Activated CD4-positive, alpha-beta T cell treated with anti-CD3 and anti-CD28 coated beads for 4 hours (primary cell): ENCODE results near the gene TNFSF12.
A peak's percentile ranks its signal among the peaks of the same experiment; 100 is the strongest.

Experiments
- DNase-seq, 2 donors: peaks; one replicate each; pipeline ENCODE4 v3.0.0-alpha.2; 2020

Gene TNFSF12

DNA sequence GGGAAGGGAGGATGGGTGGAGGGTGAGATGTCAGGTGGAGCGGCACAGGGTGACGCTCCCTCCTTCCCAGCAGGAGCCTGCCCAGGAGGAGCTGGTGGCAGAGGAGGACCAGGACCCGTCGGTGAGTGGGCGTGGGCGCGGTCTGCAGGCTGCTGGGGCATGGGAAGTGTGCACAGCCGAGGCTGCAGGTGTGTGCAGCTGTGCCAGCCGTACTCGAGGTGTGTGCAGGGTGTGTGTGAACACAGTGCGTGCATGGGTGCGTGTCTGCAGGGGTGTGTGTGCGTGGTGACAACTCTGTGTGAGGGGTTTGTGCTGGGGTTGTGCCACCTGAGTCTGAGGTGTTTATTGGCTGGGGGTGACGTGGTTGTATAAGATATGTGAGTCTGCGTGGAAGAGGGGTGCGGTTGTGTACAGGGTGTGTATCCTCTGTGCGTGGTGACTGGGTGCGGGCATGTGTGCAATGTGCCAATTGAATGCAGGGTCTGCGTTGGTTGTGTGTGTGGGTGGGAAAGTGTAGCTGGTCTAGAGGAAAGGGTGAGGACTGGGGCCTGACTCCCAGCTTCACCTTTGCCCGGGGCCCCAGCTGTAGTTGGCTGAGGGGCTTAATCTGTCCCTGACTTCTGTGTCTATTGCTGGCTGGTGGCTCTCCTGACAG, 670 bp downstream of the TNFSF12 start:
- peak; percentile 33 to 45 for DNase-seq

DNA sequence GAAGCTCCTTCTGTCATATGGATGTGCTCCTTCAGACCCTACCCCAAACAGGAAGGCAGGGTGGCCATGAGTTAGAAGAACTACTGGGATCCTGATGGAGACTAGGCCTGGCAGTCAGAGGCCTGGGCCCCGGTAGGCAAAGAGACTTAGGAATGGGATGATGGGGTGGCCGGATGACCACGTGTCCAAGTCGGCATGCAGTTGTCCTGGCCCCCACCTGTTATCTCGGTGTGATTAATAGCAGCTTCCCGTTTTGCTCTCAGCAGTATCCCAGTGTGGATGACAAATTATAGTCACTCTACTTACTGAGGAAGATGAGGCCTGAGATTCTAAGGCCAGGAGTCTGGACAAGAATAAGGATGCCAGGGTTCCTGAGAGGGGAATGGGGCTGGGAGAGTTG, 1.5 kb downstream of the TNFSF12 start:
- no peak for DNase-seq

DNA sequence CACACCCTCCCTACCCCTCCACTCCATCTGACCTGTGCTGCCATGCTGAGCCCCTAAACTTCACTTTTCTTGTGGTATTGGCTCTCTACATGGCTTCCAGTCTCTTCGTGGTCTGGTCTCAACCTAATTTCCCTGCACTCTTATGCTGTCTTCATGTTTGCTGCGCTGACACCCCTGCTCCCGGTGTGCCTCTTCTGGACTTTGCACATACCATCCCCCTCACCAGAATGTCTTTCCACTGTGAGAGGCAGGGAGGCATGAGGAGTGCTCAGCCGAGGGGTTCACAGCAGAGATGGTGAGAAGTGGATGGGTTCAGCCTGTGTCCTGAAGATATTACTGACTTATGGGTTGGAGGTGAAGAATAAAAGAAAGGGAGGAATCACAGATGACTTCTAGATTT, 2.5 kb downstream of the TNFSF12 start:
- DNase-seq = no peak

DNA sequence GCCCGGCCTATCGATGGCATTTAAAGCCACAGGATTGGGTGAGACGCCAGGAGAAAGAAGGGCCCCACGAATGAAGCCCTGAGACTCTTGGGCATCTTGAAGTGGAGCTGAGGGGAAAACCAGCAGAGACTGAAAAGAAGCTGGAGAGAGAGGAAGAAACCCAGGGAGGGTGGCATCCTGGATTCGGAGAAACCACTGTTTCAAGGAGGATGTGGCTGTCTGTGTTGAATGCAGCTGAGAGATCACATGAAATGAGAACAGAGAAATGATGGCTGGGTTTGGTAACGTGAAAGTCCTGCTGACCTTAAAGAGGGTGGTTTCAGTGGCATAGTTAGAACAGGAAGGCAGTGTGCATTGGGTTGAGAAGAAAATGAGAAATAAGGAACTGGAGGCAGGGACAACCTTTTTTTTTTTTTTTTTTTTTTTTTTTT, 3.8 kb downstream of the TNFSF12 start:
- DNase-seq = no peak

DNA sequence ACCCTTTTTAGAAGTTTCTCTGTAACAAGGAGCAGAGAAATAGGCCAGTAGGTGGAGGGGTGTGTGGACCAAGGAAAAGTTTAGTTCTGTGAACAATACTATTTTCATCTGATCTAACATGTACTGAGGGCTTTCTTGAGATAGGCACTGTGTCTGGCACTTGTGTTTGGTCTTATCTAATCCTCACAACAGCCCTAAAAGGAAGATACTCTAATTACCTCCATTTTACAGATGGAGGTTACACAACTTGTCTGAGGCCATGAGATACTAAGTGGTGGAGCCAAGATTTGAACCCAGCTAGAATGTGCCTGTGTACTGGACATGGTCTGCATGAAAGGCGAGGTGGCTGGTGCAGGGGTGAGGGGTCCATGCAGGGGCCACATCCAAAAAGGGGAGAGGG, 4.5 kb downstream of the TNFSF12 start:
- no peak for DNase-seq

DNA sequence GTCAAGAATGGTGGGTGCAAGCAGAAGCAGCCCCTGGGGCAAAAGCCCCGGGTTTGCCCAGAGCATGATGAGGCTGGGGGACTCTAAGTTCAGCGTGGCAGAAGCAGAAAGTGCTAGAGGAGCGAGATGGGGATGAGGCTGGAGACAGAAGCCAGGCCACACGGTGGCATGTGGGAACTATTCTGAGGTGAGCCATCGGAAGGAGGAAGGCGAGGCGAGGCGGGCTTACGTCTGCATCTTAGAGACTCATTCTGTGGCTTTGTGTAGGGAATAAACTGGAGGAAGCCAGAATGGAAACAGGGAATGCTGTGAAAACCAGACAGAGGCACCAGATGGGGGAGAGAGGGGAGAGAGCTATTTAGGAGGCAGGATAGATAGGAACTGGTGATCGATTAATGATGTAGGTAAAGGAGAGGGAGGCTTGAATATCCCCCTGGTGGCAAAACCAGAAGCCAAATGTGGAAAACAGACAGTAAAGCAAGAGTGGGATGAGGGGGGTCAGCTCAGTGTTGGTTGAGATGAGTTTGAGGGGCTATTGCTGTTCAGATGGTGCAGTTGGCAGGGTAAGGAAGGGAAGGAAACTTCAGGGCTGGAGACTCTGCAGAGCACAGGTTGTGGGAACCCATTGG, 6.6 kb downstream of the TNFSF12 start:
- no peak for DNase-seq

DNA sequence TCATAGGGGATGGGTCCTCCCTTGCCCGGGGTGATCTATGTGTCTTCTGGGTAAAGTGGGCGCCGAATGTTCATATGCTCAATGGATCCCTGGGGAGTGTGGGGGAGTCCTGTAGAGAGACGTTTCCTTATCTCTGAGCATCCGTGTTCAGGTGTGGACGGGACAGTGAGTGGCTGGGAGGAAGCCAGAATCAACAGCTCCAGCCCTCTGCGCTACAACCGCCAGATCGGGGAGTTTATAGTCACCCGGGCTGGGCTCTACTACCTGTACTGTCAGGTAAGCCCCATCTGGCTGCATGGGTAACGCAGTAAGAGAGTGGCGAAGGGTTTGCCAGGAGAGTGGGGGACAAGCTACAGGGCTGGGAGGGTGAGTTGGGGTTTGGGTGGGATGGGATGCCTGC, 7.8 kb downstream of the TNFSF12 start:
- DNase-seq = no peak

DNA sequence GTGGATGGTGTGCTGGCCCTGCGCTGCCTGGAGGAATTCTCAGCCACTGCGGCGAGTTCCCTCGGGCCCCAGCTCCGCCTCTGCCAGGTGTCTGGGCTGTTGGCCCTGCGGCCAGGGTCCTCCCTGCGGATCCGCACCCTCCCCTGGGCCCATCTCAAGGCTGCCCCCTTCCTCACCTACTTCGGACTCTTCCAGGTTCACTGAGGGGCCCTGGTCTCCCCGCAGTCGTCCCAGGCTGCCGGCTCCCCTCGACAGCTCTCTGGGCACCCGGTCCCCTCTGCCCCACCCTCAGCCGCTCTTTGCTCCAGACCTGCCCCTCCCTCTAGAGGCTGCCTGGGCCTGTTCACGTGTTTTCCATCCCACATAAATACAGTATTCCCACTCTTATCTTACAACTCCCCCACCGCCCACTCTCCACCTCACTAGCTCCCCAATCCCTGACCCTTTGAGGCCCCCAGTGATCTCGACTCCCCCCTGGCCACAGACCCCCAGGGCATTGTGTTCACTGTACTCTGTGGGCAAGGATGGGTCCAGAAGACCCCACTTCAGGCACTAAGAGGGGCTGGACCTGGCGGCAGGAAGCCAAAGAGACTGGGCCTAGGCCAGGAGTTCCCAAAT, 8.4 kb downstream of the TNFSF12 start:
- DNase-seq = no peak

DNA sequence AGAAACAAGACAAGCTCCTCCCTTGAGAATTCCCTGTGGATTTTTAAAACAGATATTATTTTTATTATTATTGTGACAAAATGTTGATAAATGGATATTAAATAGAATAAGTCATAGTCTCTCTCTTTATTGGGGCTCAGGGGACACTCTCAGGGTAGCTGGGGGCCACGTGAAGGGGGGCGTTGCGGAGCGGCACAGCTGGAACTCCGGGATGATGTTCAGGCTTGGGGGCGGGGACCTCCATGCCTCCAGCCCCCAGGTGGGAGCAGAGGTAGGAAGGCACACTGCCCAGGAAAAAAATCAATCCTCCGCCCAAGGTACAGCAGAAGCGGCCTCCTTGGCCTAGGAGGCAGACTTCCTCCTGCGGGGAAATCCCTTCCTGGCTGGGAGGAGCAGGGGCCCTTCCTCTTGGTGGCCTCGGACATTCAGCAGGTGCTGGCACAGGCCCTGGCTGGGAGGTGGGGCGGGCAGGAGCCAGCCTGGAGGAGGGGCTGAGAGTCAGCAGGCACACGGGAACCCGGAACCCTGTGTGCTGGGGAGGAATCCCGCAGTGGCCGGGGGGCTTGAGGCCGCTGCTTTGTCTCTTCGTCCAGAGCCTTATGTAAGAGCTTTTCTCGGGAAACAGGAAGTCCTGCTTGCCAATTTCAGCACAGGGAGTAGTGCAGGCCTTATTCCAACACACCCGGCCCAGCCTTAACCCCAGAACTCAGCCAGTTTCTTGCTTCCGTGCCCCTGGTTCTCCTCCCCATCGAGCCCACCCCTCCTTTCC, 9.1 kb downstream of the TNFSF12 start:
- DNase-seq = no peak

DNA sequence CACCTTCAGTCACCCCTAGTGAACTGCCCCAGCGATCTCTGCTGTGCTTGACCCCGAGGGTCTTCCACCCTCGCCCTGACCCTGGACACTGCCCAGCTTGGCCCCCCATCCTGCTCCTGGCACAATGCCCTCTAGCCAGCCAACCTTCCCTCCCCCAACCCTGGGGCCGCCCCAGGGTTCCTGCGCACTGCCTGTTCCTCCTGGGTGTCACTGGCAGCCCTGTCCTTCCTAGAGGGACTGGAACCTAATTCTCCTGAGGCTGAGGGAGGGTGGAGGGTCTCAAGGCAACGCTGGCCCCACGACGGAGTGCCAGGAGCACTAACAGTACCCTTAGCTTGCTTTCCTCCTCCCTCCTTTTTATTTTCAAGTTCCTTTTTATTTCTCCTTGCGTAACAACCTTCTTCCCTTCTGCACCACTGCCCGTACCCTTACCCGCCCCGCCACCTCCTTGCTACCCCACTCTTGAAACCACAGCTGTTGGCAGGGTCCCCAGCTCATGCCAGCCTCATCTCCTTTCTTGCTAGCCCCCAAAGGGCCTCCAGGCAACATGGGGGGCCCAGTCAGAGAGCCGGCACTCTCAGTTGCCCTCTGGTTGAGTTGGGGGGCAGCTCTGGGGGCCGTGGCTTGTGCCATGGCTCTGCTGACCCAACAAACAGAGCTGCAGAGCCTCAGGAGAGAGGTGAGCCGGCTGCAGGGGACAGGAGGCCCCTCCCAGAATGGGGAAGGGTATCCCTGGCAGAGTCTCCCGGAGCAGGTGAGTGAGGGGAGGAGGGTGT, 9.9 kb downstream of the TNFSF12 start, which contains the start of gene TNFSF13:
TNFSF13 (plus strand) TSS at position 207 of the 776 bp plus-strand sequence; CDS start at position 497, 290 bp downstream.
- DNase-seq = no peak

DNA sequence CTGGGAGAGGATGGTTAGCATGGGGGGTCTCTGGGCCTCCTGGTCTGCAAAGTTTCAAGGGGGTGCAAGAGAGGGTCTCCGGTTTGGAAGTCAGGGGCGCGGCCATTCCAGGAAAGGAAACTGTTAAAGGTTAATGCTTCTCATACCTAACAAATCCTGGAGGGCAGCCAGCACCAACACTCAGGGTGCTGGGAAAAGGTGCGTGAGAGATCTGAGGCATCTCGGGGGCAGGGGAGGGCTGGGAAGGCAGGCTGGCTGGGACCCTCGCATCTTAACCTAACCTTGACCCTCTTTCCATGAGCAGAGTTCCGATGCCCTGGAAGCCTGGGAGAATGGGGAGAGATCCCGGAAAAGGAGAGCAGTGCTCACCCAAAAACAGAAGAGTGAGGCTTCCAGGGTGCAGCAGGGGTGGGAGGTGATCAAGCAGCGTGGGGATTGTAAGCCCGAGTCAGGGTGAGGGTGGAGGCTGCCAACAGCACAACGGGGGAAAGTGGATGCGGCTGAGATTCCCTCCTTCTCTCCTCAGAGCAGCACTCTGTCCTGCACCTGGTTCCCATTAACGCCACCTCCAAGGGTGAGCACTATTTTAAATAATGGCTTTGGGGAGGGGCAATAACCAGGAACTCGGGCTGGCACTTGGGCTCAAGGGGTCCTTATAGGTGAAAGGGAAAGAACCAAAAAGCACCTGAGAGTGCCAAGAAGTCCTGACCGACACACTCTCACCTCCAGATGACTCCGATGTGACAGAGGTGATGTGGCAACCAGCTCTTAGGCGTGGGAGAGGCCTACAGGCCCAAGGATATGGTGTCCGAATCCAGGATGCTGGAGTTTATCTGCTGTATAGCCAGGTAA, 10.7 kb downstream of the TNFSF12 start:
- no peak for DNase-seq

DNA sequence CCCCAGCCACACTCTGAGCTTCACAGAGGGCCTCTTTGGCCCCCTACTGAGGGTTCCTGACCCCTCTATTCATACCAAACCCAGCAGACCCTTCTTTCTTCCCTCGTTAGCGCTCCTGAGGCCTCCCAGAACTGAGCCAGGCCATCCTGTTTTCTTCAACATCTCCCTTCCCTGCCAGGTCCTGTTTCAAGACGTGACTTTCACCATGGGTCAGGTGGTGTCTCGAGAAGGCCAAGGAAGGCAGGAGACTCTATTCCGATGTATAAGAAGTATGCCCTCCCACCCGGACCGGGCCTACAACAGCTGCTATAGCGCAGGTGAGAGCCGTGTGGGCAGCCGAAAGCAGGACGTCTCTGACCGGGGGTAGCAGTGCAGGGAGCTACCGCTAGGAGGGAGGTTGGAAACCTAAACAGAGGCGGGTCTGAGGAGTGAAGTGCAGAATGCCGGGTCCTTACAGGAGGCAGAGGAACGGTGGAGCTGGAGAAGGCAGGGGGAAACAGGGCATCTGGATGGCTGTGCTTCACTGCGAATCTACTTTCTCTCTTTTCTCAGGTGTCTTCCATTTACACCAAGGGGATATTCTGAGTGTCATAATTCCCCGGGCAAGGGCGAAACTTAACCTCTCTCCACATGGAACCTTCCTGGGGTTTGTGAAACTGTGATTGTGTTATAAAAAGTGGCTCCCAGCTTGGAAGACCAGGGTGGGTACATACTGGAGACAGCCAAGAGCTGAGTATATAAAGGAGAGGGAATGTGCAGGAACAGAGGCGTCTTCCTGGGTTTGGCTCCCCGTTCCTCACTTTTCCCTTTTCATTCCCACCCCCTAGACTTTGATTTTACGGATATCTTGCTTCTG, 11.5 kb downstream of the TNFSF12 start:
- DNase-seq = peak; percentile 45 to 56

DNA sequence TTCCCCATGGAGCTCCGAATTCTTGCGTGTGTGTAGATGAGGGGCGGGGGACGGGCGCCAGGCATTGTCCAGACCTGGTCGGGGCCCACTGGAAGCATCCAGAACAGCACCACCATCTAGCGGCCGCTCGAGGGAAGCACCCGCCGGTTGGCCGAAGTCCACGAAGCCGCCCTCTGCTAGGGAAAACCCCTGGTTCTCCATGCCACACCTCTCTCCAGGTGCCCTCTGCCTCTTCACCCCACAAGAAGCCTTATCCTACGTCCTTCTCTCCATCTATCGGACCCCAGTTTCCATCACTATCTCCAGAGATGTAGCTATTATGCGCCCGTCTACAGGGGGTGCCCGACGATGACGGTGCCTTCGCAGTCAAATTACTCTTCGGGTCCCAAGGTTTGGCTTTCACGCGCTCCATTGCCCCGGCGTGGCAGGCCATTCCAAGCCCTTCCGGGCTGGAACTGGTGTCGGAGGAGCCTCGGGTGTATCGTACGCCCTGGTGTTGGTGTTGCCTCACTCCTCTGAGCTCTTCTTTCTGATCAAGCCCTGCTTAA, 12.2 kb downstream of the TNFSF12 start:
- DNase-seq = peak; percentile 80 to 85

DNA sequence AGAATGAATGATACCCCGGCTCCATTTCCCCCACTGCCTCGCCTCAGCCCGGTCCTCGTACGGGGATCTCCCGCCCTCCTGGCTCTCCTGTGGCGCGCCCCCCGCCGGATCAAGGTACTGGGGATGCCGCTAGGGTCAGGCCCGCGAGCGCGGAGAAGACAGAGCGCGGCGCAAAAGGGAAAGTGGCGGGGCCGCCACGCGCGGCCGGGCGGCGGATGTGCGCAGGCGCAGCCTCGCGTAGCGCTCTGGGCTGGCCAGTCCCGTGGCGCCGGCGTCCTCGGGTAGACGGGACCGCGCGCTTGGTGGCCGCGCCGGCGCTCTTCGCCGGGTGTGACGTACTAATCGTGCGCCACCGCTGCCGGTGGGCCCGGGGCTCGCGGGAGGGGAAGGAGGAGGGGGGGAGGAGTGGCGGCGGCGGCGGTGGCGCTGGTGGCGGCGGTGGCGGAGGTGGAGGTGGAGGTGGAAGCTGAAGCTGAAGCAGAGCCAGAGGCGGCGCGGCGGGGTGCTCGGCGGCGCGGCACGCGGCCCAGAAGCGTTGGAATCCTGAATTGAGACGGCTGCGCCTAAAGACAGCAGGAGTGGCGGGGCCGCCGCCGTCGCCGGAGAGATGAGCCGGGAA, 12.8 kb downstream of the TNFSF12 start, which contains the start of gene SENP3:
SENP3 (plus strand) TSS at position 331 of the 619 bp plus-strand sequence. CDS start 1,158 bp downstream, outside the sequence.
- peak; percentile 88 to 92 for DNase-seq

DNA sequence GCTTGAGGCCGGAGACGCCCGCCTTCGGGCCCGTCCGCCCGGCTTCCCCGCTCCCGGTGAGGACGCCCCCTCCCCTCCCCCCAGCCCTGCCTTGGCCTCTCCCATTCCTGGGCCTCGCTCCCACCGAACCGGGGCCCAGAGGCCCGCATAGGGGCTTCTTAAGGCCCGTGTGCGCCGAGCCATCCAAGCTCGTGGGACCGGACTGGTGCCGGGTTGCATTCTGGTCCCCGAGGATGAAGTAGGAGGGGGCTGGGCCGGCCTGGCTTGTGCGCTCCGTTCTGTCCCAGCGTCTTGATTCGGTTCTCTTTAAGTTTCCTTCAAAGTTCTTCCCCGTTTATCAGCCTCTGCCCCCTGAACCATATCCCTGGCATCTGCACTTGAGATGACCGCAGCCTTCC, 13.3 kb downstream of the TNFSF12 start:
- DNase-seq = no peak

DNA sequence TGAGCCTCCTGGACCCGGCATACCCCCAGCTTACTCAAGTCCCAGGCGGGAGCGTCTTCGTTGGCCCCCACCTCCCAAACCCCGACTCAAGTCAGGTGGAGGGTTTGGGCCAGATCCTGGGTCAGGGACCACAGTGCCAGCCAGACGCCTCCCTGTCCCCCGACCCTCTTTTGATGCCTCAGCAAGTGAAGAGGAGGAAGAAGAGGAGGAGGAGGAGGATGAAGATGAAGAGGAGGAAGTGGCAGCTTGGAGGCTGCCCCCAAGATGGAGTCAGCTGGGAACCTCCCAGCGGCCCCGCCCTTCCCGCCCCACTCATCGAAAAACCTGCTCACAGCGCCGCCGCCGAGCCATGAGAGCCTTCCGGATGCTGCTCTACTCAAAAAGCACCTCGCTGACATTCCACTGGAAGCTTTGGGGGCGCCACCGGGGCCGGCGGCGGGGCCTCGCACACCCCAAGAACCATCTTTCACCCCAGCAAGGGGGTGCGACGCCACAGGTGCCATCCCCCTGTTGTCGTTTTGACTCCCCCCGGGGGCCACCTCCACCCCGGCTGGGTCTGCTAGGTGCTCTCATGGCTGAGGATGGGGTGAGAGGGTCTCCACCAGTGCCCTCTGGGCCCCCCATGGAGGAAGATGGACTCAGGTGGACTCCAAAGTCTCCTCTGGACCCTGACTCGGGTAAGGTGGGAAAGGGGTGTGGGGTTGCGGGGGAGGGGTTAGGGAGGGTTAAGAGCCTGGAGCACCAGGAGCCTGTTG, 14.4 kb downstream of the TNFSF12 start:
- DNase-seq = no peak

DNA sequence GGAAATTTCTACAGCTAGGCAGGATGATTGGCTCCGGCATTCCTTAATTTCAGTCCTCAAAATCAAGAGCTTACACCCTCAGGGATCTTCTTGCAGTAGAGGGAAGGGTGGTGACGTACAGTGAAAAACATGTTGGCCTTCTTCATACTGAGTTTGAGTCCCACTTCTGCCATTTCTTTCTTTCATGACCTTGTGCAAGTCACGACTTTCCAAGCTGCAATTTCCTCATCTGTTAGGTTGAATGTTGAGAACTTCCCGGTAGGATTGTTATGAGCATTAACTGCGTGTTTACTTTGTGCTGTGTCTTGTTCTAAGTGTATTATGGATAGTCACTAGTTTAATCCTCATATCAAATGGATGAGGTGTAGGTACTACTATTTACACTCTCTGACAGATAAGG, 20.7 kb downstream of the TNFSF12 start:
- no peak for DNase-seq

DNA sequence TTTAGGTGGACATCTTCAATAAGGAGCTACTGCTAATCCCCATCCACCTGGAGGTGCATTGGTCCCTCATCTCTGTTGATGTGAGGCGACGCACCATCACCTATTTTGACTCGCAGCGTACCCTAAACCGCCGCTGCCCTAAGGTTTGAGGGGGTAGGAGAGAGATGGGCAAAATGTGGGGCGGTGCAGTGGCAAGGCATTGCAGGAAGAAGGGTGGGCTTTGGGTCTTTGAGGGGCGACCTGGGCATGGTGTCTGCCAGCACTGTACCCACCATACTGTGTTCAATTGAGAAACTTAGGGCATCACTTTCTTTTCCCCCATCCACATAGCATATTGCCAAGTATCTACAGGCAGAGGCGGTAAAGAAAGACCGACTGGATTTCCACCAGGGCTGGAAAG, 21.5 kb downstream of the TNFSF12 start:
- no peak for DNase-seq

DNA sequence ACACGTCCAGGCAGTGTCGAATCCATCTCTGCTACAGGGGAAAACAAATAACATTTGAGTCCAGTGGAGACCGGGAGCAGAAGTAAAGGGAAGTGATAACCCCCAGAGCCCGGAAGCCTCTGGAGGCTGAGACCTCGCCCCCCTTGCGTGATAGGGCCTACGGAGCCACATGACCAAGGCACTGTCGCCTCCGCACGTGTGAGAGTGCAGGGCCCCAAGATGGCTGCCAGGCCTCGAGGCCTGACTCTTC, 23.4 kb downstream of the TNFSF12 start:
- no peak for DNase-seq
